RKO (cell line): ENCODE results near the gene ARHGAP12.

ENCODE experiments used
- DNase-seq: peaks from one replicate; pipeline ENCODE4 v3.0.0-alpha.2; 2016; ENCODE audit warnings: low spot score

Gene ARHGAP12

GRCh38 chr10:31949266-31949665 lies 20.6 kb upstream of the ARHGAP12 start:
- no peak for DNase-seq

GRCh38 chr10:31948021-31948420 lies 19.4 kb upstream of the ARHGAP12 start:
- no peak for DNase-seq

- peak; percentile 87 for DNase-seq
Measured at GRCh38 chr10:31947144-31947926, 18.7 kb upstream of the ARHGAP12 start.

- no peak for DNase-seq
Measured at GRCh38 chr10:31945392-31945791, 16.8 kb upstream of the ARHGAP12 start.

GRCh38 chr10:31944071-31944433 lies 15.4 kb upstream of the ARHGAP12 start:
- no peak for DNase-seq

- no peak for DNase-seq
Measured at GRCh38 chr10:31942892-31943291, 14.3 kb upstream of the ARHGAP12 start.

- no peak for DNase-seq
Measured at GRCh38 chr10:31942435-31942834, 13.8 kb upstream of the ARHGAP12 start.

GRCh38 chr10:31940839-31941653 lies 12.4 kb upstream of the ARHGAP12 start:
- peak; percentile 100 for DNase-seq

- DNase-seq: peak; percentile 35
Measured at GRCh38 chr10:31939797-31940708, 11.4 kb upstream of the ARHGAP12 start.

GRCh38 chr10:31937371-31937770 lies 8.7 kb upstream of the ARHGAP12 start:
- DNase-seq: no peak

GRCh38 chr10:31936933-31937332 lies 8.3 kb upstream of the ARHGAP12 start:
- DNase-seq: no peak

GRCh38 chr10:31936086-31936485 lies 7.5 kb upstream of the ARHGAP12 start:
- DNase-seq: no peak

- no peak for DNase-seq
Measured at GRCh38 chr10:31935678-31936077, 7.0 kb upstream of the ARHGAP12 start.

- DNase-seq: peak; percentile 35
Measured at GRCh38 chr10:31932838-31933237, 4.2 kb upstream of the ARHGAP12 start.

- no peak for DNase-seq
Measured at GRCh38 chr10:31930856-31931255, 2.2 kb upstream of the ARHGAP12 start.

- DNase-seq: no peak
Measured at GRCh38 chr10:31930023-31930751, 1.6 kb upstream of the ARHGAP12 start.

GRCh38 chr10:31929261-31930022 lies 811 bp upstream of the ARHGAP12 start:
- DNase-seq: peak; percentile 81

- peak; percentile 82 for DNase-seq
Measured at GRCh38 chr10:31927884-31928548, 615 bp downstream of the ARHGAP12 start.

GRCh38 chr10:31927565-31927883 lies 1.1 kb downstream of the ARHGAP12 start:
- no peak for DNase-seq
